Measurements from ENCODE around the gene KIAA0513.

Gene KIAA0513

GRCh38 chr16:85092309-85092708, 64.7 kb downstream of the KIAA0513 start:
- DNase-seq = no peak

- DNase-seq = no peak
These were observed 65.3 kb downstream of the KIAA0513 start for GRCh38 chr16:85092851-85093250.

GRCh38 chr16:85093705-85094104, 66.1 kb downstream of the KIAA0513 start:
- no peak for DNase-seq

GRCh38 chr16:85094176-85094805, 66.7 kb downstream of the KIAA0513 start:
- DNase-seq = no peak

- no peak for DNase-seq
These were observed 67.2 kb downstream of the KIAA0513 start for GRCh38 chr16:85094812-85095211.

GRCh38 chr16:85096921-85097320, 69.3 kb downstream of the KIAA0513 start:
- no peak for DNase-seq

GRCh38 chr16:85098565-85098964, 71.0 kb downstream of the KIAA0513 start:
- DNase-seq = no peak

GRCh38 chr16:85100265-85100664, 72.7 kb downstream of the KIAA0513 start:
- no peak for DNase-seq

- no peak for DNase-seq
These were observed 74.5 kb downstream of the KIAA0513 start for GRCh38 chr16:85101956-85102630.

- no peak for DNase-seq
These were observed 75.8 kb downstream of the KIAA0513 start for GRCh38 chr16:85103114-85104079.

- DNase-seq = no peak
These were observed 76.6 kb downstream of the KIAA0513 start for GRCh38 chr16:85104147-85104546.

GRCh38 chr16:85104821-85105391, 77.3 kb downstream of the KIAA0513 start:
- DNase-seq = no peak

- no peak for DNase-seq
These were observed 77.9 kb downstream of the KIAA0513 start for GRCh38 chr16:85105475-85105874.

GRCh38 chr16:85107083-85107482, 79.5 kb downstream of the KIAA0513 start:
- DNase-seq = no peak

GRCh38 chr16:85107532-85107931, 79.9 kb downstream of the KIAA0513 start:
- DNase-seq = no peak

- DNase-seq = no peak
These were observed 82.5 kb downstream of the KIAA0513 start for GRCh38 chr16:85110105-85110504.

GRCh38 chr16:85111184-85111583, 83.6 kb downstream of the KIAA0513 start:
- DNase-seq = no peak

- no peak for DNase-seq
These were observed 84.8 kb downstream of the KIAA0513 start, which contains the start of gene CIBAR2 for GRCh38 chr16:85112364-85112763. Gene CIBAR2 (minus strand): TSS chr16:85112472. CDS start chr16:85112352, 120 bp downstream.

- DNase-seq = no peak
These were observed 85.7 kb downstream of the KIAA0513 start for GRCh38 chr16:85113168-85113733.

- no peak for DNase-seq
These were observed 86.3 kb downstream of the KIAA0513 start for GRCh38 chr16:85113913-85114312.

- DNase-seq = peak; percentile 71 to 86
These were observed 87.4 kb downstream of the KIAA0513 start for GRCh38 chr16:85114909-85115567.

GRCh38 chr16:85117418-85117817, 89.8 kb downstream of the KIAA0513 start:
- DNase-seq = no peak

Data from stimulated activated CD4-positive, alpha-beta T cell treated with anti-CD3 and anti-CD28 coated beads, Interleukin-4, amount 100 ng/mL, for 4 hours (primary cell).